ENCODE measurements around the gene TMEM33.

DNA sequence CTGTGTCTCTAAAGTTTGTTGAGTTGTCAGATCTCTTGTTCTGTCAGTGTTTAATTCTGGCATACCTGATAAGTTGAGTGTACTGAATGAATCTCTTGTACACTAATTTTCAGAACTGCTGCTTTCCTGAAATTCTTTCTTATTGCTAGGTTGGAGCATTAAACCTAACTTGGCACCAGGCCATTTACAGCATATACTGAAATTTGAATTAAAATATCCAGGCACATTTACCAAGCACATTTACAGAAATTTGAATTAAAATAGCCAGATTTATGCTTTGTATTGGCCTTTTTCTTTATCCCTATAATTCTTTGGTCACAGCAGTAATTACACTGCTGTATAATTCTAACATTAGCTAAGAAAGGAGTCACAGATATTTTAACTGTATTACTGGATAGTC, 8.9 kb downstream of the TMEM33 start:
- TF ChIP-seq, protein P1, sequence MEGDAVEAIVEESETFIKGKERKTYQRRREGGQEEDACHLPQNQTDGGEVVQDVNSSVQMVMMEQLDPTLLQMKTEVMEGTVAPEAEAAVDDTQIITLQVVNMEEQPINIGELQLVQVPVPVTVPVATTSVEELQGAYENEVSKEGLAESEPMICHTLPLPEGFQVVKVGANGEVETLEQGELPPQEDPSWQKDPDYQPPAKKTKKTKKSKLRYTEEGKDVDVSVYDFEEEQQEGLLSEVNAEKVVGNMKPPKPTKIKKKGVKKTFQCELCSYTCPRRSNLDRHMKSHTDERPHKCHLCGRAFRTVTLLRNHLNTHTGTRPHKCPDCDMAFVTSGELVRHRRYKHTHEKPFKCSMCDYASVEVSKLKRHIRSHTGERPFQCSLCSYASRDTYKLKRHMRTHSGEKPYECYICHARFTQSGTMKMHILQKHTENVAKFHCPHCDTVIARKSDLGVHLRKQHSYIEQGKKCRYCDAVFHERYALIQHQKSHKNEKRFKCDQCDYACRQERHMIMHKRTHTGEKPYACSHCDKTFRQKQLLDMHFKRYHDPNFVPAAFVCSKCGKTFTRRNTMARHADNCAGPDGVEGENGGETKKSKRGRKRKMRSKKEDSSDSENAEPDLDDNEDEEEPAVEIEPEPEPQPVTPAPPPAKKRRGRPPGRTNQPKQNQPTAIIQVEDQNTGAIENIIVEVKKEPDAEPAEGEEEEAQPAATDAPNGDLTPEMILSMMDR (IDR thresholded peaks at IDR 0.05): no peak
- TF ChIP-seq POLR2AphosphoS5 (IDR thresholded peaks at IDR 0.05) (no peak), POLR2A (IDR thresholded peaks at IDR 0.05) (no peak)
